Fibroblast of lung (primary cell): Measurements from ENCODE around the gene VPS33B. TPM values are rescaled to one million over a fixed set of nuclear protein-coding genes. Genes with fewer than 3 reads are reported as not detected.

Experiments used
- polyA plus RNA-seq, 2 donors: library from polyadenylated mRNA; depleted of rRNA in 1 of 2; stranded (reverse) in 1 of 2; unstranded in 1 of 2; fragments of >200 nt; gene quantifications; 2 replicates each; pipeline ENCODE4 v1.2.1, GENCODE V29; 2011 to 2012; ENCODE audit warnings: missing spikeins in 1 of 2
- total RNA-seq: library from RNA; depleted of rRNA; stranded (reverse); fragments of >200 nt; gene quantifications from 2 replicates; pipeline ENCODE4 v1.2.1, GENCODE V29; 2014

Gene VPS33B
- total and polyA plus RNA-seq, 2 donors (not counting 1 experiment from before 2014, with no cell fraction given) = 11.2 TPM

Other genes starting within 250 kb of the VPS33B start
- 19.5 and 27.9 TPM in 2 replicates for gene FURIN, start 154.0 kb downstream of the VPS33B start, total RNA-seq
- gene FURIN, start 154.0 kb downstream of the VPS33B start, polyA plus RNA-seq = 19.4 and 20.4 TPM in 2 replicates
- 23.4 and 31.2 TPM in 2 replicates for gene FES, start 138.1 kb downstream of the VPS33B start, total RNA-seq
- gene FES, start 138.1 kb downstream of the VPS33B start, polyA plus RNA-seq = 5.5 and 7.0 TPM in 2 replicates
- gene MAN2A2, start 119.3 kb downstream of the VPS33B start, total RNA-seq = 18.2 and 36.0 TPM in 2 replicates
- gene MAN2A2, start 119.3 kb downstream of the VPS33B start, polyA plus RNA-seq = 11.3 and 18.0 TPM in 2 replicates
- 13.4 and 16.3 TPM in 2 replicates for gene HDDC3, start 90.0 kb downstream of the VPS33B start, total RNA-seq
- 10.2 and 15.5 TPM in 2 replicates for gene HDDC3, start 90.0 kb downstream of the VPS33B start, polyA plus RNA-seq
- 88.6 and 104 TPM in 2 replicates for gene UNC45A, start 87.3 kb downstream of the VPS33B start, total RNA-seq
- gene UNC45A, start 87.3 kb downstream of the VPS33B start, polyA plus RNA-seq = 41.7 and 52.5 TPM in 2 replicates
- gene RCCD1, start 67.7 kb downstream of the VPS33B start, total RNA-seq = 11.0 and 14.2 TPM in 2 replicates
- gene RCCD1, start 67.7 kb downstream of the VPS33B start, polyA plus RNA-seq = 5.9 and 8.3 TPM in 2 replicates
- 9.2 and 57.8 TPM in 2 replicates for gene PRC1, start 28.1 kb downstream of the VPS33B start, total RNA-seq
- 60.5 and 239 TPM in 2 replicates for gene PRC1, start 28.1 kb downstream of the VPS33B start, polyA plus RNA-seq
- under 0.01 and 0.26 TPM in 2 replicates for gene SV2B, start 77.7 kb upstream of the VPS33B start, total RNA-seq
- gene SV2B, start 77.7 kb upstream of the VPS33B start, polyA plus RNA-seq = not detected in 2 replicates